H1 (cell line): ENCODE measurements around the gene EEF2K. TPM values are rescaled to one million over a fixed set of nuclear protein-coding genes. Genes with fewer than 3 reads are reported as not detected.

Experiments used
- CTCF ChIA-PET: fragments of 300-600 bp; sonication (Branson Sonifier 250); formaldehyde crosslinking; loops from one replicate; lab custom pipeline; 2021; ENCODE audit not compliant: partially characterized antibody; lab: Charles Lee
- POLR2A ChIA-PET: fragments of 300-600 bp; sonication (Branson Sonifier 250); formaldehyde crosslinking; loops from one replicate; lab custom pipeline; 2021; ENCODE audit warnings: inconsistent platforms; ENCODE audit not compliant: partially characterized antibody; lab: Charles Lee
- DNase-seq, 2 experiments: peaks; one replicate each; pipeline versions ENCODE4 v3.0.0 to v3.0.0-alpha.2; 2010 to 2022; ENCODE audit warnings: low spot score in 2 of 2, low read depth in 1 of 2, mixed read lengths in 1 of 2
- FAIRE-seq: peaks from 2 replicates; lab custom pipeline; 2011; peaks lifted over from hg19 to GRCh38; lab: Jason Lieb, UNC
- H2AFZ ChIP-seq: 2 replicates; pipeline ENCODE4 v1.8.1; 2012; ENCODE audit warnings: low read length, inconsistent platforms
- H2AK5ac ChIP-seq: 2 replicates; pipeline ENCODE4 v1.6.1; 2013; ENCODE audit warnings: low read depth, low read length
- H2BK120ac ChIP-seq: replicated peaks from 2 replicates; pipeline ENCODE3; 2013; ENCODE audit warnings: low read depth, low read length, inconsistent platforms
- H2BK12ac ChIP-seq: 2 replicates; pipeline ENCODE4 v1.6.1; 2013; ENCODE audit warnings: low read depth, low read length
- H2BK15ac ChIP-seq: 2 replicates; pipeline ENCODE4 v1.6.1; 2013; ENCODE audit warnings: low read length
- H2BK20ac ChIP-seq: 2 replicates; pipeline ENCODE4 v1.6.1; 2013; ENCODE audit warnings: low read length
- H2BK5ac ChIP-seq: 2 replicates; pipeline ENCODE4 v1.6.1; 2013; ENCODE audit warnings: low read depth, low read length
- H3K14ac ChIP-seq: 2 replicates; pipeline ENCODE4 v1.6.1; 2013; ENCODE audit warnings: inconsistent platforms; ENCODE audit not compliant: insufficient read length
- H3K18ac ChIP-seq: 2 replicates; pipeline ENCODE4 v1.6.1; 2013; ENCODE audit warnings: low read length; ENCODE audit errors: extremely low read depth
- H3K23ac ChIP-seq: 2 replicates; pipeline ENCODE4 v1.6.1; 2013; ENCODE audit warnings: inconsistent platforms; ENCODE audit not compliant: insufficient read length
- H3K23me2 ChIP-seq: 2 replicates; pipeline ENCODE4 v1.6.1; 2013; ENCODE audit warnings: low read depth, low read length
- H3K27ac ChIP-seq: 2 replicates; pipeline ENCODE4 v1.6.1; 2011; ENCODE audit warnings: low read depth, low read length, inconsistent platforms
- H3K27me3 ChIP-seq, 4 experiments: replicated peaks in 1 of 4; 1 replicate in 1 of 4; 2 replicates in 3 of 4; pipeline versions ENCODE4 v1.6.1 to v1.8.1; 2011 to 2013; ENCODE audit warnings: low read length in 3 of 4, mild to moderate bottlenecking in 3 of 4, inconsistent platforms in 2 of 4, mixed read lengths in 2 of 4, moderate library complexity in 1 of 4; ENCODE audit not compliant: control insufficient read depth in 3 of 4, insufficient read depth in 3 of 4; ENCODE audit errors: extremely low read depth in 1 of 4
- H3K36me3 ChIP-seq, 4 experiments: 2 replicates each; pipeline versions ENCODE4 v1.6.1 to v1.8.1; 2011 to 2013; ENCODE audit warnings: mild to moderate bottlenecking in 4 of 4, low read length in 3 of 4, moderate library complexity in 2 of 4, control low read depth in 1 of 4, inconsistent platforms in 1 of 4; ENCODE audit not compliant: insufficient read depth in 4 of 4, control insufficient read depth in 2 of 4
- H3K4ac ChIP-seq: replicated peaks from 2 replicates; pipeline ENCODE3; 2013; ENCODE audit warnings: low read length, low read depth, mixed read lengths, inconsistent platforms; ENCODE audit not compliant: insufficient read length
- H3K4me1 ChIP-seq, 4 experiments: replicated peaks in 1 of 4; 1 replicate in 1 of 4; 2 replicates in 3 of 4; pipeline versions ENCODE4 v1.6.1 to v1.8.1; 2011 to 2013; ENCODE audit warnings: low read length in 3 of 4, inconsistent platforms in 2 of 4, mixed read lengths in 1 of 4; ENCODE audit not compliant: insufficient read depth in 4 of 4, control insufficient read depth in 3 of 4
- H3K4me2 ChIP-seq, 2 experiments: 2 replicates each; pipeline versions ENCODE4 v1.6.1 to v1.8.1; 2011 to 2013; ENCODE audit warnings: low read depth in 2 of 2, low read length in 2 of 2, control low read depth in 1 of 2, inconsistent platforms in 1 of 2, mild to moderate bottlenecking in 1 of 2; ENCODE audit not compliant: insufficient read depth in 1 of 2
- H3K4me3 ChIP-seq, 4 experiments: fragments of 200-600, 300-600 bp in 1 of 4; sonication (generic), shearing (Covaris generic), sonication (Bioruptor Twin) in 1 of 4; 2 replicates each; pipeline versions ENCODE4 v1.5.1 to v1.8.1; 2011 to 2016; ENCODE audit warnings: low read length in 4 of 4, low read depth in 3 of 4, control low read depth in 2 of 4, inconsistent platforms in 2 of 4, mild to moderate bottlenecking in 2 of 4, mixed read lengths in 1 of 4, moderate library complexity in 1 of 4; ENCODE audit not compliant: insufficient read depth in 2 of 4; ENCODE audit errors: extremely low read depth in 1 of 4
- H3K56ac ChIP-seq: replicated peaks from 2 replicates; pipeline ENCODE3; 2013; ENCODE audit warnings: low read depth, mild to moderate bottlenecking, mixed read lengths, low read length, inconsistent platforms; ENCODE audit not compliant: insufficient read length
- H3K79me1 ChIP-seq: 2 replicates; pipeline ENCODE4 v1.6.1; 2013; ENCODE audit warnings: low read depth, low read length, control low read depth
- H3K79me2 ChIP-seq, 2 experiments: 2 replicates each; pipeline versions ENCODE4 v1.6.1 to v1.8.1; 2012 to 2013; ENCODE audit warnings: low read length in 2 of 2, mild to moderate bottlenecking in 2 of 2, inconsistent platforms in 1 of 2; ENCODE audit not compliant: insufficient read depth in 2 of 2, control insufficient read depth in 1 of 2
- H3K9ac ChIP-seq, 4 experiments: replicated peaks in 1 of 4; 1 replicate in 1 of 4; 2 replicates in 3 of 4; pipeline versions ENCODE4 v1.6.1 to v1.8.1; 2011 to 2013; ENCODE audit warnings: low read depth in 3 of 4, low read length in 3 of 4, control low read depth in 2 of 4, mild to moderate bottlenecking in 2 of 4, moderate library complexity in 2 of 4, inconsistent platforms in 1 of 4; ENCODE audit errors: extremely low read depth in 1 of 4
- H3K9me3 ChIP-seq, 2 experiments: 2 replicates each; pipeline versions ENCODE4 v1.6.1 to v1.8.1; 2012 to 2013; ENCODE audit warnings: mild to moderate bottlenecking in 2 of 2, moderate library complexity in 2 of 2, control low read depth in 1 of 2, inconsistent platforms in 1 of 2, low read depth in 1 of 2, low read length in 1 of 2, mixed read lengths in 1 of 2; ENCODE audit not compliant: insufficient read depth in 2 of 2
- H4K20me1 ChIP-seq, 2 experiments: replicated peaks in 1 of 2; 2 replicates each; pipeline versions ENCODE3 to v1.8.1; 2011 to 2013; ENCODE audit warnings: inconsistent platforms in 2 of 2, low read length in 2 of 2, mild to moderate bottlenecking in 1 of 2; ENCODE audit not compliant: insufficient read depth in 2 of 2, control insufficient read depth in 1 of 2
- H4K5ac ChIP-seq: 2 replicates; pipeline ENCODE4 v1.6.1; 2013; ENCODE audit warnings: low read length, low read depth, mixed read lengths, inconsistent platforms; ENCODE audit not compliant: insufficient read length
- H4K8ac ChIP-seq: 2 replicates; pipeline ENCODE4 v1.8.0; 2013; ENCODE audit warnings: mild to moderate bottlenecking, moderate library complexity, low read length, inconsistent platforms; ENCODE audit not compliant: insufficient read depth; ENCODE audit errors: extremely low read depth
- H4K91ac ChIP-seq: replicated peaks from 2 replicates; pipeline ENCODE3; 2013; ENCODE audit warnings: low read length, mixed read lengths, inconsistent platforms; ENCODE audit not compliant: insufficient read length
- ASH2L ChIP-seq: fragments of 200-600, 300-600 bp; sonication (generic); IDR thresholded peaks from one replicate; pipeline ENCODE4 v1.7.1; 2017; ENCODE audit warnings: low read length
- CBX8 ChIP-seq: fragments of 300-800, 300-1000 bp; sonication (generic); IDR thresholded peaks from 2 replicates; pipeline ENCODE4 v1.7.1; 2016; ENCODE audit warnings: low read depth, low read length, borderline replicate concordance
- FOSL1 ChIP-seq: IDR thresholded peaks from 2 replicates; pipeline ENCODE4 v1.6.1; 2011; ENCODE audit warnings: mild to moderate bottlenecking, low read depth, low read length, moderate library complexity; ENCODE audit not compliant: insufficient read depth
- GTF2F1 ChIP-seq: IDR thresholded peaks from 2 replicates; pipeline ENCODE4 v1.6.1; 2012; ENCODE audit warnings: low read depth, low read length, improper control_type of control experiment, borderline replicate concordance
- HDAC2 ChIP-seq, 2 experiments: fragments of 300-600 bp in 1 of 2; sonication (generic) in 1 of 2; IDR thresholded peaks; 2 replicates each; pipeline ENCODE4 v1.6.1; 2011 to 2012; ENCODE audit warnings: low read depth in 2 of 2, low read length in 2 of 2, mild to moderate bottlenecking in 2 of 2, moderate library complexity in 2 of 2, borderline replicate concordance in 1 of 2, inconsistent platforms in 1 of 2
- KDM5A ChIP-seq: fragments of 200-600 bp; IDR thresholded peaks from 2 replicates; pipeline ENCODE4 v1.7.1; 2012; ENCODE audit warnings: mild to moderate bottlenecking, low read length, inconsistent platforms, mixed read lengths
- NANOG ChIP-seq: IDR thresholded peaks from 2 replicates; pipeline ENCODE4 v1.6.1; 2011; ENCODE audit warnings: low read length, low read depth, mild to moderate bottlenecking, inconsistent platforms; ENCODE audit not compliant: insufficient read depth, poor library complexity, severe bottlenecking
- POLR2AphosphoS5 ChIP-seq: IDR thresholded peaks from 2 replicates; pipeline ENCODE4 v1.6.1; 2011; ENCODE audit warnings: low read depth, low read length
- RFX5 ChIP-seq: IDR thresholded peaks from 2 replicates; pipeline ENCODE4 v1.6.1; 2011; ENCODE audit warnings: low read depth, low read length, improper control_type of control experiment, borderline replicate concordance
- SIX5 ChIP-seq: IDR thresholded peaks from 2 replicates; pipeline ENCODE4 v1.6.1; 2011; ENCODE audit warnings: mild to moderate bottlenecking, low read depth, low read length
- SUZ12 ChIP-seq: fragments of 200-600 bp; sonication (generic); IDR thresholded peaks from 2 replicates; pipeline ENCODE4 v1.6.1; 2012; ENCODE audit warnings: mild to moderate bottlenecking, inconsistent platforms, low read length, moderate library complexity, mixed read lengths
- YY1 ChIP-seq: IDR thresholded peaks from 2 replicates; pipeline ENCODE4 v1.6.1; 2011; ENCODE audit warnings: low read depth, mild to moderate bottlenecking, low read length
- WGBS, 2 experiments: shearing (Covaris generic) in 1 of 2; methylation state at CpG; one replicate each; pipeline versions ENCODE4 v1.1.6 to v1.1.7; 2013 to 2015; ENCODE audit warnings: low lambda C conversion rate in 2 of 2, mixed read lengths in 2 of 2, inconsistent platforms in 1 of 2, low coverage in 1 of 2, missing lambda C conversion rate in 1 of 2; ENCODE audit not compliant: insufficient replicate concordance in 2 of 2, insufficient coverage in 1 of 2, insufficient read length in 1 of 2; ENCODE audit errors: extremely low coverage in 1 of 2, missing lambda C conversion rate in 1 of 2; 5-methylcytosine and 5-hydroxymethylcytosine counted together
- polyA plus RNA-seq, 7 experiments: library from polyadenylated mRNA; depleted of rRNA in 3 of 7; stranded (reverse) in 5 of 7; unstranded in 2 of 7; fragments of >200 nt in 5 of 7; fragments of 200-250 nt in 2 of 7; gene quantifications; 1 replicate in 5 of 7; 2 replicates in 1 of 7; 4 replicates in 1 of 7; pipeline versions ENCODE4 v1.2.1 to v1.2.3, GENCODE V29; 2011 to 2013; ENCODE audit warnings: missing spikeins in 2 of 7, mixed read lengths in 2 of 7
- total RNA-seq: library from RNA; stranded (reverse); fragmentation: NEBNext Ultra II Directional; extraction: Animal tissue kit (Norgen Biotek cat#: 25700); gene quantifications from 2 replicates; pipeline ENCODE4 v1.2.1, GENCODE V29; 2021

EEF2K gene
- total and polyA plus RNA-seq, 2 of the 8 experiments (the other 6 are each of a cell fraction or from before 2014, with no cell fraction given): 14.9 to 30.2 TPM

DNA sequence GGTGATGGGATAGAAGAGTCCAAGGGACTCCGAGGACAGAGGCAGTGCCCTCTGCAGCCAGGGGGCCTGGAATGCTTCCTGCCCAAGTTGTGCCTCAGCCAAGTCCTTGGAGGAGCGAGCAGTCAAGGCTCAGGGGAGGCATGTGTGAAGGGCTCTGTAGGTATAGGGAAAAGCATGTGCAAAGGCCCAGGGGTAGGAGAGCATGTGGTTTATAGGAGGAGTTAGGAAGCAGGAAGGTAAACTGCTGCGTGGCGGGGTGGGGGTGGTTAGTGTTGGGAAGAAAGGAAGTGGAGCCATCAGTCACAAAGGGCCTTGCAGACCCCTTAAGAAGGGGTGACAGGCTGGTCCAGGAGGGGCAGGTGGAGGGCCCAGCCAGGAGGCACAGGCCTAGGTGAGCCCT, 98.3 kb downstream of the EEF2K start:
- no peak overlapping the region for H4K8ac ChIP-seq
- no peak overlapping the region for H2AK5ac ChIP-seq
- no peak overlapping the region for H3K4me2 ChIP-seq
- H2BK20ac ChIP-seq: no peak overlapping the region
- ChIA-PET CTCF (interaction anchor here (0.7 to 0.9 kb wide), 2 partner anchors 16 to 322 kb away, joined by 3 read pairs; no protein-coding TSS in a partner anchor), POLR2A (interaction anchor here (1.1 kb wide), 1 partner anchor 103 kb away, joined by 3 read pairs; no protein-coding TSS in a partner anchor)
- H2BK5ac ChIP-seq: no peak overlapping the region; the same call in 1 of the 2 replicates
- H4K20me1 ChIP-seq: peaks cover 16 to 31% of the 10 kb centered on the region in 2 experiments
- H3K9ac ChIP-seq: no peak overlapping the region
- no peak overlapping the region for H3K4ac ChIP-seq
- H3K4me1 ChIP-seq: no peaks in the 10 kb centered on the region
- no peak overlapping the region for H3K18ac ChIP-seq
- H2BK15ac ChIP-seq: no peak overlapping the region
- H4K91ac ChIP-seq: no peak overlapping the region
- H3K27ac ChIP-seq: no peak overlapping the region
- H3K9me3 ChIP-seq: no peaks in the 10 kb centered on the region
- DNase-seq (no peak), FAIRE-seq (no peak)
- H3K79me2 ChIP-seq: peaks cover 7 to 54% of the 10 kb centered on the region in 2 experiments; a peak in 2 of 4 replicates
- H2AFZ ChIP-seq: no peak overlapping the region
- no peak overlapping the region for H3K14ac ChIP-seq
- no peak overlapping the region for H4K5ac ChIP-seq
- H2BK12ac ChIP-seq: no peak overlapping the region
- H3K23me2 ChIP-seq: no peaks in the 10 kb centered on the region
- no peak overlapping the region for H2BK120ac ChIP-seq
- 96% methylated on average over 4 of the region's 4 CpGs; no CpG with 5 or more reads in 1 of the 2 experiments for WGBS, 2 experiments
- peaks cover 16 to 44% (median 29%) of the 10 kb centered on the region in 4 experiments for H3K36me3 ChIP-seq
- no peaks in the 10 kb centered on the region for H3K27me3 ChIP-seq
- no peak overlapping the region for H3K23ac ChIP-seq
- H3K4me3 ChIP-seq: no peak overlapping the region
- H3K56ac ChIP-seq: no peak overlapping the region
- peaks cover 11% of the 10 kb centered on the region; the same call in 1 of the 2 replicates for H3K79me1 ChIP-seq
- TF ChIP-seq RFX5: no peak
- TF ChIP-seq SUZ12: no peak
- TF ChIP-seq KDM5A: no peak
- no peak for TF ChIP-seq FOSL1
- TF ChIP-seq CBX8: no peak
- no peak for TF ChIP-seq POLR2AphosphoS5
- no peak for TF ChIP-seq NANOG
- no peak for TF ChIP-seq HDAC2 (IDR thresholded peaks at IDR 0.05; ENCODE audit: borderline replicate concordance in 1 of 2, low read depth in 2 of 2, low read length in 2 of 2)
- no peak for TF ChIP-seq SIX5
- TF ChIP-seq ASH2L: no peak
- TF ChIP-seq GTF2F1: no peak
- TF ChIP-seq YY1: no peak
